GM12874 (cell line): ENCODE measurements around the gene BNC2.

Experiments
- CTCF ChIP-seq: IDR thresholded peaks from 2 replicates; pipeline ENCODE4 v1.5.1; 2011; ENCODE audit warnings: low read depth, mild to moderate bottlenecking, control low read depth, low read length, moderate library complexity; ENCODE audit not compliant: insufficient read depth

BNC2 gene

GRCh38 chr9:16642421-16643109 lies 227.9 kb downstream of the BNC2 start:
- no peak for TF ChIP-seq CTCF

- TF ChIP-seq CTCF, result no peak
These were observed 229.8 kb downstream of the BNC2 start for GRCh38 chr9:16640649-16641048.

- no peak for TF ChIP-seq CTCF
These were observed 230.8 kb downstream of the BNC2 start for GRCh38 chr9:16639644-16640043.

GRCh38 chr9:16637911-16638310 lies 232.6 kb downstream of the BNC2 start:
- TF ChIP-seq CTCF, result no peak

- no peak for TF ChIP-seq CTCF
These were observed 233.3 kb downstream of the BNC2 start for GRCh38 chr9:16637218-16637617.

GRCh38 chr9:16633794-16634193 lies 236.7 kb downstream of the BNC2 start:
- no peak for TF ChIP-seq CTCF

GRCh38 chr9:16628413-16628812 lies 242.1 kb downstream of the BNC2 start:
- no peak for TF ChIP-seq CTCF
